IMR-90 (cell line): ENCODE measurements around the gene DGLUCY. TPM values are rescaled to one million over a fixed set of nuclear protein-coding genes. Genes with fewer than 3 reads are reported as not detected.

Source experiments
- ATAC-seq: fragments of 200-7000 bp; cut with Tn5 transposase; 2 replicates; pipeline ENCODE4 v1.9.1; 2020; ENCODE audit warnings: low read depth, mild to moderate bottlenecking, moderate library complexity
- BruUV-seq: library from RNA; stranded (reverse); fragments of 400-500 nt; replicated peaks from 2 replicates; lab custom pipeline; 2021; lab: Mats Ljungman, UMichigan
- CTCF ChIA-PET: fragments of 300-600 bp; formaldehyde crosslinking; extraction: SDS; loops from one replicate; lab custom pipeline; 2021; ENCODE audit warnings: antibody characterized with exemption; lab: Yijun Ruan, JAX
- POLR2A ChIA-PET: fragments of 300-600 bp; sonication (Branson Sonifier 250); formaldehyde crosslinking; loops from one replicate; lab custom pipeline; 2022; ENCODE audit warnings: antibody characterized with exemption; ENCODE audit not compliant: unreplicated experiment; lab: Charles Lee
- DNase-seq: peaks from one replicate; pipeline ENCODE4 v3.0.0; 2013
- H2AFZ ChIP-seq: replicated peaks from 2 replicates; pipeline ENCODE3; 2013; ENCODE audit warnings: low read length, mild to moderate bottlenecking; ENCODE audit not compliant: poor library complexity
- H2AK5ac ChIP-seq: 2 replicates; pipeline ENCODE4 v1.6.1; 2013; ENCODE audit warnings: low read depth, low read length, inconsistent platforms
- H2AK9ac ChIP-seq: replicated peaks from 2 replicates; pipeline ENCODE3; 2013; ENCODE audit warnings: mild to moderate bottlenecking, low read depth, low read length, moderate library complexity; ENCODE audit not compliant: poor library complexity
- H2BK120ac ChIP-seq: 2 replicates; pipeline ENCODE4 v1.6.1; 2013; ENCODE audit warnings: low read depth, low read length, inconsistent platforms
- H2BK15ac ChIP-seq: 3 replicates; pipeline ENCODE4 v1.6.1; 2013; ENCODE audit warnings: low read depth, low read length, inconsistent platforms
- H2BK20ac ChIP-seq: 2 replicates; pipeline ENCODE4 v1.6.1; 2013; ENCODE audit warnings: low read depth, mild to moderate bottlenecking, inconsistent platforms, low read length, moderate library complexity
- H2BK5ac ChIP-seq: 2 replicates; pipeline ENCODE4 v1.6.1; 2013; ENCODE audit warnings: mild to moderate bottlenecking, low read depth, low read length, inconsistent platforms; ENCODE audit not compliant: poor library complexity, severe bottlenecking
- H3K14ac ChIP-seq: replicated peaks from 2 replicates; pipeline ENCODE4 v1.6.1; 2013; ENCODE audit warnings: low read depth, low read length, inconsistent platforms
- H3K18ac ChIP-seq: 2 replicates; pipeline ENCODE4 v1.6.1; 2013; ENCODE audit warnings: low read depth, low read length, control low read depth
- H3K23ac ChIP-seq: 2 replicates; pipeline ENCODE4 v1.6.1; 2013; ENCODE audit warnings: low read depth, low read length, inconsistent platforms
- H3K27ac ChIP-seq: 2 replicates; pipeline ENCODE4 v1.5.1; 2013; ENCODE audit warnings: mild to moderate bottlenecking, control low read depth, low read length; ENCODE audit not compliant: insufficient read depth
- H3K27me3 ChIP-seq: 2 replicates; pipeline ENCODE4 v1.6.1; 2013; ENCODE audit warnings: low read length; ENCODE audit not compliant: control insufficient read depth, insufficient read depth
- H3K36me3 ChIP-seq: 2 replicates; pipeline ENCODE4 v1.6.1; 2013; ENCODE audit warnings: low read length, mixed read lengths; ENCODE audit not compliant: control insufficient read depth, insufficient read depth
- H3K4ac ChIP-seq: 2 replicates; pipeline ENCODE4 v1.6.1; 2013; ENCODE audit warnings: low read depth, low read length, inconsistent platforms
- H3K4me1 ChIP-seq: 2 replicates; pipeline ENCODE4 v1.6.1; 2013; ENCODE audit warnings: low read length, mixed read lengths; ENCODE audit not compliant: control insufficient read depth, insufficient read depth
- H3K4me2 ChIP-seq: 2 replicates; pipeline ENCODE4 v1.6.1; 2013; ENCODE audit warnings: low read depth, mild to moderate bottlenecking, control low read depth, low read length, moderate library complexity
- H3K4me3 ChIP-seq: 2 replicates; pipeline ENCODE4 v1.5.1; 2013; ENCODE audit warnings: low read depth, mild to moderate bottlenecking, control low read depth, low read length, moderate library complexity; ENCODE audit not compliant: insufficient read depth
- H3K56ac ChIP-seq: 2 replicates; pipeline ENCODE4 v1.6.1; 2013; ENCODE audit warnings: low read length, inconsistent platforms; ENCODE audit not compliant: insufficient read depth; ENCODE audit errors: extremely low read depth
- H3K79me1 ChIP-seq, 2 experiments: 2 replicates each; pipeline ENCODE4 v1.6.1; 2013; ENCODE audit warnings: low read length in 2 of 2, inconsistent platforms in 1 of 2, low read depth in 1 of 2
- H3K9ac ChIP-seq: 2 replicates; pipeline ENCODE4 v1.6.1; 2013; ENCODE audit warnings: low read depth, low read length, control low read depth
- H3K9me1 ChIP-seq: 2 replicates; pipeline ENCODE4 v1.6.1; 2013; ENCODE audit warnings: low read length, inconsistent platforms; ENCODE audit not compliant: insufficient read depth
- H3K9me3 ChIP-seq: 2 replicates; pipeline ENCODE4 v1.6.1; 2013; ENCODE audit warnings: low read length; ENCODE audit not compliant: control insufficient read depth, insufficient read depth
- H4K20me1 ChIP-seq: 2 replicates; pipeline ENCODE4 v1.6.1; 2013; ENCODE audit warnings: low read length, inconsistent platforms; ENCODE audit not compliant: insufficient read depth
- H4K5ac ChIP-seq: 2 replicates; pipeline ENCODE4 v1.6.1; 2013; ENCODE audit warnings: mild to moderate bottlenecking, low read depth, low read length, control low read depth
- H4K8ac ChIP-seq, 2 experiments: 2 replicates each; pipeline ENCODE4 v1.6.1; 2013; ENCODE audit warnings: low read depth in 2 of 2, low read length in 2 of 2, control low read depth in 1 of 2, inconsistent platforms in 1 of 2
- H4K91ac ChIP-seq: 2 replicates; pipeline ENCODE4 v1.6.1; 2013; ENCODE audit warnings: low read depth, low read length, inconsistent platforms; ENCODE audit not compliant: insufficient read depth
- CEBPB ChIP-seq: IDR thresholded peaks from 2 replicates; pipeline ENCODE4 v1.6.1; 2012; ENCODE audit warnings: low read depth, low read length, improper control_type of control experiment
- NFE2L2 ChIP-seq: fragments of 150-350 bp; IDR thresholded peaks from 2 replicates; pipeline ENCODE4 v1.6.1; 2016; ENCODE audit warnings: low read depth, mild to moderate bottlenecking, low read length
- POLR2A ChIP-seq: IDR thresholded peaks from 2 replicates; pipeline ENCODE4 v1.6.1; 2012; ENCODE audit warnings: mild to moderate bottlenecking, low read depth, low read length
- RAD21 ChIP-seq: IDR thresholded peaks from 2 replicates; pipeline ENCODE4 v1.6.1; 2012; ENCODE audit warnings: low read length, improper control_type of control experiment
- WGBS, 2 experiments: methylation state at CpG; one replicate each; pipeline versions ENCODE4 v1.1.5 to v1.1.7; 2013; ENCODE audit warnings: missing lambda C conversion rate in 2 of 2; ENCODE audit not compliant: insufficient read length in 1 of 2; ENCODE audit errors: extremely low coverage in 2 of 2; 5-methylcytosine and 5-hydroxymethylcytosine counted together
- dilution Hi-C: fragments of 300-500 bp; cut with HindIII; formaldehyde crosslinking; loops from one replicate; pipeline ENCODE4 v1.14.3; 2018; ENCODE audit warnings: low sequenced_read_pairs; ENCODE audit not compliant: unreplicated experiment
- in situ Hi-C: fragments of 300-500 bp; cut with MboI; formaldehyde crosslinking; loops from 3 replicates; pipeline ENCODE4 v1.14.3; 2019; ENCODE audit warnings: low sequenced_read_pairs, inconsistent platforms, mixed read lengths
- intact Hi-C: fragments of 100-400 bp; cut with micrococcal nuclease; formaldehyde crosslinking; loops from 2 replicates; pipeline ENCODE4 v1.10.0; 2022
- polyA plus RNA-seq, 3 experiments: library from polyadenylated mRNA; depleted of rRNA; stranded (reverse); fragments of >200 nt; gene quantifications; 2 replicates each; pipeline ENCODE4 v1.2.3, GENCODE V29; 2012; ENCODE audit warnings: low replicate concordance in 1 of 3
- total RNA-seq: library from RNA; depleted of rRNA; stranded (reverse); fragments of >200 nt; gene quantifications from 2 replicates; pipeline ENCODE4 v1.2.3, GENCODE V29; 2012
- TF ChIP-seq, protein P1 (sequence below): conservative IDR thresholded peaks from 2 replicates; pipeline ENCODE4 v1.5.1; 2012; ENCODE audit warnings: mild to moderate bottlenecking, low read depth, low read length, improper control_type of control experiment
- TF ChIP-seq, protein P2 (sequence below): fragments of 150-350 bp; IDR thresholded peaks from 2 replicates; pipeline ENCODE4 v1.6.1; 2017; ENCODE audit warnings: mild to moderate bottlenecking, antibody characterized with exemption, low read length, low read depth

The DGLUCY gene
- total and polyA plus RNA-seq, 2 of the 4 experiments (the other 2 are of a cell fraction), result 8.5 to 13.3 TPM

DNA sequence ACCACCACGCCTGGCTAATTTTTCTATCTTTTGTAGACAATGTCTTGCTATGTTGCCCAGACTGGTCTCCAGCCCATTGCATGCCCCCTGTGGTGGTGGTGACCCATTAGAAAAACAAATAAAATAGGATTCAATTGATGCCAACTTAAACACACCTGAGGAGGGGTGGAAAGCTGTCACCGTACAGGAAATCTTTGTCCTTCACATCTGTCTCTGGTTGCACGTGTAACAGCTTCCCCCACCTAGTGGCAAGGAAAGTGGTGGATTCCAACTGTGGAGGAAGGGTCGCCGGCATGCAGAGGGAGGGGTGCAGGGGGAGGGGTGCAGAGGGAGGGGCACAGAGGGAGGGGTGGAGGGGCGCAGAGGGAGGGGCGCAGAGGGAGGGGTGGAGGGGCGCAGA lies 156.7 kb downstream of the DGLUCY start:
- Histone ChIP-seq H2AFZ (no peak overlapping the region), H3K9me3 (no peaks in the 10 kb centered on the region), H3K36me3 (no peaks in the 10 kb centered on the region), H3K4me3 (no peak overlapping the region), H3K9ac (no peak overlapping the region), H3K9me1 (no peaks in the 10 kb centered on the region), H2AK5ac (no peak overlapping the region), H3K27ac (no peak overlapping the region), H3K4me2 (no peak overlapping the region), H3K18ac (no peak overlapping the region), H2AK9ac (no peak overlapping the region), H3K79me1 (no peaks in the 10 kb centered on the region), H3K27me3 (peaks cover 18% of the 10 kb centered on the region), H2BK15ac (no peak overlapping the region), H4K91ac (no peak overlapping the region), H3K14ac (no peak overlapping the region), H2BK20ac (no peak overlapping the region), H4K5ac (no peak overlapping the region), H4K20me1 (no peaks in the 10 kb centered on the region), H4K8ac (no peak overlapping the region), H3K23ac (no peak overlapping the region), H3K56ac (no peak overlapping the region), H3K4me1 (no peaks in the 10 kb centered on the region), H3K4ac (no peak overlapping the region), H2BK5ac (no peak overlapping the region), H2BK120ac (no peak overlapping the region)
- no TSS peak for BruUV-seq
- ChIA-PET CTCF (no interaction called here), POLR2A (no interaction called here)
- dilution Hi-C loops (no loop called here), intact Hi-C loops (no loop called here), in situ Hi-C loops (no loop called here)
- 100% methylated on average over 1 of the region's 8 CpGs; no CpG with 5 or more reads in 1 of the 2 experiments for WGBS, 2 experiments
- DNase-seq, result no peak
- TF ChIP-seq, protein P1, sequence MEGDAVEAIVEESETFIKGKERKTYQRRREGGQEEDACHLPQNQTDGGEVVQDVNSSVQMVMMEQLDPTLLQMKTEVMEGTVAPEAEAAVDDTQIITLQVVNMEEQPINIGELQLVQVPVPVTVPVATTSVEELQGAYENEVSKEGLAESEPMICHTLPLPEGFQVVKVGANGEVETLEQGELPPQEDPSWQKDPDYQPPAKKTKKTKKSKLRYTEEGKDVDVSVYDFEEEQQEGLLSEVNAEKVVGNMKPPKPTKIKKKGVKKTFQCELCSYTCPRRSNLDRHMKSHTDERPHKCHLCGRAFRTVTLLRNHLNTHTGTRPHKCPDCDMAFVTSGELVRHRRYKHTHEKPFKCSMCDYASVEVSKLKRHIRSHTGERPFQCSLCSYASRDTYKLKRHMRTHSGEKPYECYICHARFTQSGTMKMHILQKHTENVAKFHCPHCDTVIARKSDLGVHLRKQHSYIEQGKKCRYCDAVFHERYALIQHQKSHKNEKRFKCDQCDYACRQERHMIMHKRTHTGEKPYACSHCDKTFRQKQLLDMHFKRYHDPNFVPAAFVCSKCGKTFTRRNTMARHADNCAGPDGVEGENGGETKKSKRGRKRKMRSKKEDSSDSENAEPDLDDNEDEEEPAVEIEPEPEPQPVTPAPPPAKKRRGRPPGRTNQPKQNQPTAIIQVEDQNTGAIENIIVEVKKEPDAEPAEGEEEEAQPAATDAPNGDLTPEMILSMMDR, result no peak
- TF ChIP-seq RAD21, result no peak
- TF ChIP-seq NFE2L2, result no peak
- no peak for TF ChIP-seq POLR2A
- no peak for TF ChIP-seq CEBPB
- TF ChIP-seq, protein P2, sequence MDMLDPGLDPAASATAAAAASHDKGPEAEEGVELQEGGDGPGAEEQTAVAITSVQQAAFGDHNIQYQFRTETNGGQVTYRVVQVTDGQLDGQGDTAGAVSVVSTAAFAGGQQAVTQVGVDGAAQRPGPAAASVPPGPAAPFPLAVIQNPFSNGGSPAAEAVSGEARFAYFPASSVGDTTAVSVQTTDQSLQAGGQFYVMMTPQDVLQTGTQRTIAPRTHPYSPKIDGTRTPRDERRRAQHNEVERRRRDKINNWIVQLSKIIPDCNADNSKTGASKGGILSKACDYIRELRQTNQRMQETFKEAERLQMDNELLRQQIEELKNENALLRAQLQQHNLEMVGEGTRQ, result no peak
- ATAC-seq, result no peak
